Measurements from ENCODE around the gene TMCC1.
"Not testable (repeated sequence)": the region's sequence is repeated elsewhere in the genome, so short reads cannot be mapped to it uniquely, and the experiment has no call there.

The TMCC1 gene

GRCh38 chr3:129892486-129892856, 1.0 kb downstream of the TMCC1 start:
- no peak for DNase-seq

GRCh38 chr3:129890891-129891290, 2.6 kb downstream of the TMCC1 start:
- no peak for DNase-seq

- no peak for DNase-seq
Observed at GRCh38 chr3:129890125-129890524, 3.4 kb downstream of the TMCC1 start.

- no peak for DNase-seq
Observed at GRCh38 chr3:129888771-129889170, 4.7 kb downstream of the TMCC1 start.

DNA sequence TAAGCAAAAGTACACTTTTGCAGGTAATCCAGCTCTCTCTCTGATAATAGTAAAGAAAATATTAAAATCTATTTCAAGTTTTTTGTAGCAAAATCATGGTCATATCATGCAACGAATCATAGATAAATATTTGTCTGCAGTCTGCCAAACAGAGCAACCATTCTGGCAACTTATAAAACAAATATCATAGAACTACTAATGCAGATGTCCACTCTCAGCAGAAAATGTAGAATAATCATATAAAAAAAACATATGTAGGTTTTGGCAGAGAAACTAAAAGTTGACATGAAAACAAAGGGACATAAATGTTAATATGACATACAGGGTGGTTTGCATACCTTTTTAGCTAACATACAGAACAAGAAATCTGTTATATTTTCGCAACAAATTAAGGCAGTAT, 12.2 kb downstream of the TMCC1 start:
- DNase-seq = no peak

DNA sequence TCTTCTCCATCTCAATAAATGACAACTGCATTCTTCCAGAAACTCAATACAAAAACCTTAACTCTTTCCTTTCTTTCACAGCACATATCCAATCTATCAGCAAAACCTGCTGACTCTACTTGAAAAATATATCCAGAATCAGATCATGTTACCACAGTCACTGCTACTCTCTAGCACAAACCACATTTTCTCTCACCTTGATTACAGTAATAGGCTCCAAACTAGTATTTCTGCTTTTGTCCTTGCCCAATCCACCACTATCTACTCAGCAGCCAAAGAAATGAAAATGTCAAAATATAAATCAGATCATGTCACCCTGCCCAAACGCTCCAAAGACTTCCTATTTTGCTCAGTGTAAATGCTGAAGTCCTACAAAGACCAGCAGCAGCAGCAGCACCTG, 15.2 kb downstream of the TMCC1 start:
- no peak for DNase-seq

GRCh38 chr3:129874479-129874878, 19.0 kb downstream of the TMCC1 start:
- not testable (repeated sequence) for DNase-seq

GRCh38 chr3:129868912-129869311, 24.6 kb downstream of the TMCC1 start:
- no peak for DNase-seq

- no peak for DNase-seq
Observed at GRCh38 chr3:129867506-129868124, 25.9 kb downstream of the TMCC1 start.

DNA sequence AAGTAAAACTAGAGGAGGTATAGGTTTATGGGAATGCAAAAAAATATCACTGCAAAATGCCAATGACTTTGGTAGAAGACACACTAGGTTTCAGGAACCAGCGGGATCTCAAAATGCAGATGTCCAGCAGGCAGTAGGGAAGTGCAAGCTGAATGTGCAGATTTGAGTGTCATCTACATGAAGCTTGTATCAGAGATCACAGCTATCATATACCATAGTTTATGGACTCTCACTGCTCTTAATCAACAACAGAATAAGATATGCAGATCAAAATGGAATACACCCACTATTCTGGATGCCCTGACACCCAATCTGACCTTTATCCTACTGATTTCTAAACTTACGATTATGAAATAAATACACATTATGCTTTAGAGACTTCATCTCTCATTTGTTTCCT, 27.7 kb downstream of the TMCC1 start:
- DNase-seq = no peak

- no peak for DNase-seq
Observed at GRCh38 chr3:129864519-129864918, 29.0 kb downstream of the TMCC1 start.

DNA sequence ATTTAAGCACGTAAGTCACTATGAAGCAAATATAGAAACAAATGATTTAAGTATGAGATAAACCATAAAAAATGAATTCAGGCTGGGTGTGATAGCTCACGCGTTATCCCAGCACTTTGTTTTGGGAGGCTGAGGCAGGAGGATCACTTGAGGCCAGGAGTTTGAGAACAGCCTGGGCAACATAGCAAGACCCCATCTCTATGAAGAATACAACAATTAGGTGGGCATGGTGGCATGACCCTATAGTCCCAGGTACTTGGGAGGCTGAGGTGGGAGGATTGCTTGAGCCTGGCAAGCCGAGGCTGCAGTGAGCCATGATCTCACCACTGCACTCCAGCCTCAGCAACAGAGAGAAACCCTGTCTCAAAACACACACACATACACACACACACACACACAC, 34.2 kb downstream of the TMCC1 start:
- DNase-seq = no peak

GRCh38 chr3:129857899-129858298, 35.6 kb downstream of the TMCC1 start:
- DNase-seq = no peak

GRCh38 chr3:129856790-129857189, 36.7 kb downstream of the TMCC1 start:
- DNase-seq = not testable (repeated sequence)

DNA sequence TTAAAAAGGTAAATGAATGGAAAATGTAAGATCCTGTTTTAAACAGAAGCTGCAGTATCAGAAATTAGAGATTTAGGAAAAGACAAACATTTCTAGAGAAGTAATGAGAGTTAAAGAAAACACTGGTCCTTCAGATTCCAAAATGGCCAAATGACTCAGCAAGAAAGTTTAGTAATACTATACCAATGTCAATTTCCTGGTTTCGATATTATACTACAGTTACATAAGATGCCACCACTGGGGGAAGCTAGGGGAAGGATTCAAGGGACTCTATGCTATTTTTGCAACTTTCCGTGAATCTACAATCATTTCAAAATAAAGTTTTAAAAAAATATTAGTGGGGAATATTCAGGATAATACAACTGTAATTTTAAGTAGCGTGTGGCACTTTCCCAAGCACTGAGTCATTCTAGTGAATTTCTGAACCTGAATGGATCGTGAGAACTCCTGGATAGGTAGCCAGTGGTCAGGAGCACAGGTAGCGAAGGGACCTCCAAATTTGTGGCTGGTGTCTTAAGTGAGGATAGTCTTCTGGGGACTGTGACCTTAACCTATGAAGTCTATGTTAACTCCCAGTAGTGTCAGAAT, 37.6 kb downstream of the TMCC1 start:
- no peak for DNase-seq

DNA sequence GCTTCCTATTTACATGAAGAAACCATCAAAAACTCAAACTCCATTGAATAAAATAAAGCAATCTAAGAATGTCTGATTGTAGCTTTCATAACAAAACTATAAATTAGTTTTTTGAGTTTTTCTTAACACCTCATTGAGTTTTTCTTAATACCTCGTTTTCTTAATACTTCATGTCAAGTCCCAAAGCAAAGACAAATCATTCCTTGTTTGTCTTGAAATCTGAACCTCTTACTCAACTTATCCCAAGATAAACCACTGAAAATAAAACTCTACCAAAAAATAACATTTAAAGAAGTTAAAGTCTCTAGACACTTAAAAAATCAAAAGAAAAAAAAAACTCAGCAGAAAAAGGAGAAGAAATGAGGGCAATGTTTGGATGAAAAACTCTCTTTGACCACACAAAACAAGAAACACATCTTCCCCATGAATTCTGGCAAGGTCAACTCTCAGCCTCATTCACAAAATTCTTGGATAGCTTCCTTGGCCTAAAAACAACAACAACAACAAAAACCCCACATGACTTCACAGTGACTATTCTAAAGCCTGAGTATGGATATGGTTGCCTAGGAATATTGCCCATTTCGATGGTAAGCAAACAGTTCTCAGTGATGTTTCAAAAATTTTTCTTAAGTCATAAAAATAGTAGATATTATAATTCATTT, 38.2 kb downstream of the TMCC1 start:
- no peak for DNase-seq

DNA sequence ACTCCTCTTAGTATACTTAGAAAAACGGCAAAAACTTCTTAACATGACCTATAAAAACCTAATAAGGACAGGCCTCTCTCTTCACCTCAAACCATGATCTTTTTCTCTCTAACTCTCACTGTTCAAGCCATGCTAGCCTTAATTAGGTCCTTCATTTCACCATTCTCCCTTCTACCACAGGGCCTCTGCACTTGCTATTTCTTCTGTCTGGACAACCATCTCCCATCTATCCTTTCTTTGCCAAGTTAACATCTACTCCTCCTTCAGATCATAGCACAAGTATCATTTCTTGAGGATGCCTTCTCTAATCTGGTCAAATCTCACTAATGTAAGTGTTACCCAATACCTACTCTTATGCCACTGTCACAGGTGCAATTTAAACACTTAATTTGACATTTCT, 39.1 kb downstream of the TMCC1 start:
- no peak for DNase-seq

- DNase-seq = no peak
Observed at GRCh38 chr3:129845956-129846355, 47.6 kb downstream of the TMCC1 start.

- DNase-seq = no peak
Observed at GRCh38 chr3:129840707-129841360, 52.7 kb downstream of the TMCC1 start.

DNA sequence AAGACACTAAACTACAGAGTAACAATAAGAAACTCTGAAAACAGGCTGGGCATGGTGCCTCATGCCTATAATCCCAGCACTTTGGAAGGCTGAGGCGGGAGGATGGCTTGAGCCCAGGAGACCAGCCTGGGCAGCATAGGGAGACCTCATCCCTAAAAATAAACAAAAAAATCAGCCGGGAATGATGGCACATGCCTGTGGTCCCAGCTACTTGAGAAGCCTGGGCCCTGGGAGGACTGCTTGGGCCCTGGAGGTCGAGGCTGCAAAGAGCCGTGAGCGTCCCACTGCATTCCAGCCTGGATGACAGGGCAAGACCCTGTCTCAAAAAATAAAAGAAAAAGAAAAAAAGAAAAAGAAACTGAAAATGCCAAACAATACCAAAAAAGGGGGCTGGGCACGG, 55.4 kb downstream of the TMCC1 start:
- no peak for DNase-seq

DNA sequence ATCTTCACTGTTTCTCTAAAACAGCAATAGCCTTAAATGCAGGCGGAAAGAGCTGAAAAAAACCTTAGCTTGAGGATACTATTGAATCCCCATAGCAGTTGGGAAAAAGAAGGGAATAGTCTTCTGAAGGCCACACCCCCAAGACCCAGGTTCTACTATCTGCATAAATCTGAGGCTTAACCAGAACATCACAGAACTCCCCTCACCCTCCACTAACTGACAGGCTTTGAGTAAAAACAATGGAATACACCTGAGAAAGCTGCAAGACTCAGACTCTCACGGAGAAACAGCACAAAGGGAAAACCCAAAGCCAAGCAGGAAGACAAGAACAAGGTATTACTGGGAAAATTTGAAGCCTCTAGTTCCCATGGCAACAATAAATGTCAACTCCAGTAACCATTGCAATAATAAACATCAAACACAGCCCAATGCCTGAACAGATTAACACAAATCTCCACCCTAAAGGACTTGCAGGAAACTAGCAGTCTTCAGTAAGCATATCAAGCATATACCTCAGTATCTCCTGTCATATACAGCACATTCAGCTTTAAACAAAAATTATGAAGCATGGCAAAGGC, 56.4 kb downstream of the TMCC1 start:
- DNase-seq = no peak

GRCh38 chr3:129836381-129837064, 57.0 kb downstream of the TMCC1 start:
- no peak for DNase-seq

- no peak for DNase-seq
Observed at GRCh38 chr3:129835198-129835597, 58.3 kb downstream of the TMCC1 start.
